Activated CD4-positive, alpha-beta T cell treated with anti-CD3 and anti-CD28 coated beads, Interleukin-2, amount 50 U/mL, for 4 hours (primary cell): ENCODE data around the gene CHRM2.

Source experiments
- DNase-seq, 2 experiments: peaks; one replicate each; pipeline ENCODE4 v3.0.0-alpha.2; 2020

CHRM2 gene

DNA sequence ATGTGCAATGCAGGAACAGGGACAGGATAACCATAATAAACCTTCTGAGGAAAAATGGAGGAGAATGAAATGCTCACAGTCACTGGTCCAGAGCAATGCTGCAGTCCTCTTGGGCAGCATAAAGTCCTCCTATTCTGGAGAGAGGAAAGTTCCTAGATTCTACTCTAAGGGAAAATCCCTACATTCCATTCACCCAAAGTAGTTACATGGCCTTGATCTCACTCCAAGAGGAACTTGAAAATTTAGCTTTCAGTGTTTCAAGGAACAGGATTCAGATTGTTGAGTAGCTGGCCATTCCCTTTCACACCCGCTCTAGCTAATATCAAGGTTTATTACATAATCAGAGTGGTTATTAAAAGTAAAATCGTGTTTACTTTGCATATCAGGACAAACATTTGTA lies 168.3 kb downstream of the CHRM2 start:
- DNase-seq, result no peak

DNA sequence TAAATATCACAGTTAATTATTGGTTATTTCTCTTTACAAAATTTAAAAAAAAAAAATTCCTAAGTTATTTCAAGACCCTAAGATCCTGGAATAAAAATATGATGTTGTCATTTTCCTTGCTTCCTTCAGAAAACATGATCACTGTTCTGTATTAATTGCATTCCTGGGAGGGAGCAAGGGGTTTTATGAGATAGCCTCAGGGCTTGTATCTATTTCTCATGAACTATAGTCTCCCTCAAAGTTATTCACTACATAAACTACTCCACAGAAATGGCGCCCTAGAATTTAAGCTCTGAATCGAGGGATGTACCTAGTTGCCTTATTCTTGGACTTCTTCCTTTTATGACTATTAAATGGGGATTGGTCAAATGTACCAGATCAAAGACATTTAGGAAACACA lies 170.3 kb downstream of the CHRM2 start:
- no peak for DNase-seq

GRCh38 chr7:137040745-137041144 lies 172.3 kb downstream of the CHRM2 start:
- no peak for DNase-seq

- DNase-seq, result no peak
Observed at GRCh38 chr7:137045573-137045972, 177.1 kb downstream of the CHRM2 start.

DNA sequence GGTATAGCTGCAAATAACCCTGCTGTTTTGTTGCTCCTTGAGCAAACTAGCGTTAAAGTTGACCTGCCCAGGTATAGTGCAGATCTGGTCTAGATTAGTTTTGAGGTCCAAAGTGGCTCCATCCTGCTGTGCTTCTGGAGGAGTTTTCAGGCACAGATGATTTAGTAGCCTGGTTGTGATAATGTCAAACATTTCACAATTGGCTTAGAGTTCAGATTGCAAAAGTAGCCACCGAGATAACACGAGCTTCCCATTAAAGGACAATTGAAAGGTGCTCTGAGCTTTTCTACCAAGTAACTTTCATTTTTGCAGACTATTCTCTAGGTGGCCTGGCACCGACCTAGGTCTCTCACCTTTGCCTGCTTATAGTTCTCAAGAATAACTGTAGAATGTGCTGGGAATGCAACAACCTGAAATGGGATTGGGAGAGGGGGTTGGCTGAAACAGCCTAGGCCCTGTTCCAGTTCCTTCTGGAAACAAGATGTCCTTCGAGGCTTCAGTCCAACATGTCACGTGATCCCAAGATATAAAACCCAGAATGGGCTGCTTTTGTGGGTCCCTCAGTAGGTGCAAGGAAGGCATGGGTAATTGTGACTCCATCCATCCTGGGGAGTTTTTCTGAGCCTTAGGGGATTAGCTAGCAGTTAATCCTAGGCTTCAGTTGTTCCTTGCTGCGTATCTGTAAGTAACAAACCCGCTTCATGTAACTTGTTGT lies 201.0 kb downstream of the CHRM2 start:
- DNase-seq, result no peak
